GM12878 (cell line): ENCODE data around the gene CCL2. TPM values are rescaled to one million over a fixed set of nuclear protein-coding genes. Genes with fewer than 3 reads are reported as not detected.

Experiments used
- ATAC-seq: fragments of 200-7000 bp; cut with Tn5 transposase; 3 replicates; pipeline ENCODE4 v1.9.1; 2020; ENCODE audit warnings: mild to moderate bottlenecking, moderate library complexity
- BruUV-seq: library from RNA; stranded (reverse); fragments of 400-500 nt; replicated peaks from 2 replicates; lab custom pipeline; 2021; lab: Mats Ljungman, UMichigan
- CTCF ChIA-PET: fragments of 300-600 bp; sonication (Branson Sonifier 250); formaldehyde crosslinking; extraction: SDS; loops from one replicate; lab custom pipeline; 2021; ENCODE audit warnings: inconsistent platforms; lab: Yijun Ruan, JAX
- POLR2A ChIA-PET: fragments of 350-600 bp; formaldehyde crosslinking; extraction: SDS; loops from one replicate; lab custom pipeline; 2021; ENCODE audit warnings: inconsistent platforms; lab: Charles Lee
- RAD21 ChIA-PET: fragments of 300-600 bp; sonication (Branson Sonifier 250); formaldehyde crosslinking; loops from one replicate; lab custom pipeline; 2023; ENCODE audit warnings: antibody characterized with exemption; ENCODE audit not compliant: unreplicated experiment; lab: Charles Lee
- SMC1A ChIA-PET: fragments of 300-600 bp; sonication (Branson Sonifier 250); formaldehyde crosslinking; loops from one replicate; lab custom pipeline; 2023; ENCODE audit not compliant: unreplicated experiment, uncharacterized antibody; lab: Charles Lee
- DNase-seq: peaks from one replicate; pipeline ENCODE4 v3.0.0-alpha.2; 2011; ENCODE audit warnings: low read depth, low spot score
- FAIRE-seq: peaks from 3 replicates; lab custom pipeline; 2011; peaks lifted over from hg19 to GRCh38; lab: Jason Lieb, UNC
- H2AFZ ChIP-seq: 2 replicates; pipeline ENCODE4 v1.6.0; 2011; ENCODE audit warnings: low read depth, low read length, control low read depth; ENCODE audit not compliant: control insufficient read depth
- H3K27ac ChIP-seq: 2 replicates; pipeline ENCODE4 v1.5.1; 2011; ENCODE audit warnings: control low read depth; ENCODE audit not compliant: control insufficient read depth, insufficient read depth
- H3K27me3 ChIP-seq, 2 experiments: replicated peaks in 1 of 2; 2 replicates each; pipeline versions ENCODE4 v1.6.0 to v1.6.1; 2011; ENCODE audit warnings: low read length in 1 of 2; ENCODE audit not compliant: control insufficient read depth in 2 of 2, insufficient read depth in 2 of 2
- H3K36me3 ChIP-seq, 2 experiments: 2 replicates each; pipeline ENCODE4 v1.5.1; 2011; ENCODE audit warnings: low read length in 1 of 2; ENCODE audit not compliant: control insufficient read depth in 2 of 2, insufficient read depth in 2 of 2
- H3K4me1 ChIP-seq: 2 replicates; pipeline ENCODE4 v1.6.1; 2011; ENCODE audit warnings: mild to moderate bottlenecking, low read length, moderate library complexity, mixed read lengths; ENCODE audit not compliant: control insufficient read depth, insufficient read depth
- H3K4me2 ChIP-seq: 2 replicates; pipeline ENCODE4 v1.6.0; 2011; ENCODE audit warnings: control low read depth; ENCODE audit not compliant: control insufficient read depth, insufficient read depth
- H3K4me3 ChIP-seq: fragments of 200-600 bp; sonication (generic); 2 replicates; pipeline ENCODE4 v1.5.1; 2016
- H3K79me2 ChIP-seq: 2 replicates; pipeline ENCODE4 v1.6.0; 2011; ENCODE audit warnings: low read length; ENCODE audit not compliant: control insufficient read depth, insufficient read depth
- H3K9ac ChIP-seq: 2 replicates; pipeline ENCODE4 v1.8.0; 2011; ENCODE audit warnings: low read length, control low read depth, mixed read lengths; ENCODE audit not compliant: control insufficient read depth, insufficient read depth
- H3K9me3 ChIP-seq: replicated peaks from 3 replicates; pipeline ENCODE4 v1.5.1; 2011; ENCODE audit warnings: mild to moderate bottlenecking, low read length; ENCODE audit not compliant: control insufficient read depth, insufficient read depth
- H4K20me1 ChIP-seq: 2 replicates; pipeline ENCODE4 v1.6.0; 2011; ENCODE audit not compliant: control insufficient read depth, insufficient read depth
- CEBPB ChIP-seq, 2 experiments: fragments of 150-350 bp in 1 of 2; IDR thresholded peaks; 2 replicates each; pipeline ENCODE4 v1.6.1; 2012 to 2014; ENCODE audit warnings: low read depth in 2 of 2, low read length in 2 of 2, borderline replicate concordance in 1 of 2, inconsistent platforms in 1 of 2
- CHD4 ChIP-seq: fragments of 200-600 bp; sonication (generic); IDR thresholded peaks from 2 replicates; pipeline ENCODE4 v1.6.1; 2016; ENCODE audit warnings: mild to moderate bottlenecking
- NFIC ChIP-seq: IDR thresholded peaks from 2 replicates; pipeline ENCODE4 v1.6.1; 2012; ENCODE audit warnings: low read depth, mild to moderate bottlenecking, inconsistent platforms, low read length, moderate library complexity
- NR2C2 ChIP-seq: IDR thresholded peaks from 2 replicates; pipeline ENCODE4 v1.6.1; 2011; ENCODE audit warnings: borderline replicate concordance, low read depth; ENCODE audit not compliant: control insufficient read depth, insufficient read length
- RB1 ChIP-seq: fragments of 450-650 bp; formaldehyde crosslinking; IDR thresholded peaks from 2 replicates; pipeline ENCODE4 v1.6.1; 2017; ENCODE audit warnings: mild to moderate bottlenecking, borderline replicate concordance
- WGBS: methylation state at CpG from one replicate; pipeline ENCODE4 v1.1.6; 2016; ENCODE audit warnings: low lambda C conversion rate; ENCODE audit not compliant: insufficient replicate concordance, insufficient coverage; ENCODE audit errors: missing lambda C conversion rate; 5-methylcytosine and 5-hydroxymethylcytosine counted together
- in situ Hi-C: fragments of 300-500 bp; cut with MboI; formaldehyde crosslinking; loops from 9 replicates; pipeline ENCODE4 v1.14.3; 2018; ENCODE audit warnings: mixed read lengths
- intact Hi-C: fragments of 100-400 bp; cut with micrococcal nuclease; formaldehyde crosslinking; loops from one replicate; pipeline ENCODE4 v1.14.2; 2022; ENCODE audit not compliant: unreplicated experiment
- polyA plus RNA-seq, 11 experiments: library from polyadenylated mRNA; depleted of rRNA in 4 of 11; unstranded in 6 of 11; stranded (reverse) in 5 of 11; fragments of >200 nt; fragmentation: Nextera tagmentation in 4 of 11; fragmentation: Illumina TruSeq in 1 of 11; extraction: Ambion mirVana in 4 of 11; extraction: Trizol in 1 of 11; gene quantifications; 1 replicate in 1 of 11; 2 replicates in 10 of 11; pipeline versions ENCODE4 v1.2.1 to v1.2.3, GENCODE V29; 2011 to 2016; ENCODE audit warnings: inconsistent platforms in 2 of 11, missing spikeins in 2 of 11, low read depth in 1 of 11
- total RNA-seq, 4 experiments: library from RNA; depleted of rRNA in 3 of 4; stranded (reverse); fragments of >200 nt in 3 of 4; fragmentation: Illumina TruSeq in 1 of 4; extraction: Trizol in 1 of 4; gene quantifications; 2 replicates each; pipeline versions ENCODE4 v1.2.1 to v1.2.3, GENCODE V29; 2013 to 2021
- TF ChIP-seq, protein P1 (sequence below): fragments of 450-650 bp; IDR thresholded peaks from 2 replicates; pipeline ENCODE4 v1.6.1; 2017; ENCODE audit warnings: low read depth, mild to moderate bottlenecking, moderate library complexity

CCL2 gene
- total and polyA plus RNA-seq, 10 of the 15 experiments (the other 5 are each of a cell fraction or from before 2014, with no cell fraction given), result 0.16 to 0.18 TPM; not detected in 8

DNA sequence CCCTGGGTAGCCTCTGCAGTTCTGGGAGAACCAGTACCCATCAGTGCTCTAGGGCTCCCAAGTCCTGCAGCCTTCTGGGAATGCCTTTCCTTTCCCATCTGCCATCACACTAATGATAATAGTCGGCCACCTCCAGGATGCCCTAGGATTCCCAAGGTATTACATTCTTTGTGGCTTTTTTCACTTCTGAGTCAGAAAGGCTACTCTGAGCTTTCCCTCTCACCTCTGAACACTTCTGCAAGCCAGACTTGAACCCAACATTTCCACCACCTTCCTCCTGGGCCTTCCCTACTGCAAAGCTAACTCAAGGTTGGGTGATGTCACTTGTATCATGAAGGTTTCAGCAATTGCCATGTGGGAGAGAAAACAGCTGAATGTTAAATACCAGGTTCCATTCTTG, 49.7 kb upstream of the CCL2 start:
- intact Hi-C loops (no loop called here), in situ Hi-C loops (loop anchor here (25.0 kb wide), 1 partner anchor 907 kb away; the partner anchor contains the start of genes FNDC8 and RAD51D)
- Histone ChIP-seq H3K4me1 (no peaks in the 10 kb centered on the region), H3K9me3 (peaks cover 2% of the 10 kb centered on the region; the same call in 2 of the 3 replicates), H4K20me1 (no peaks in the 10 kb centered on the region), H3K9ac (no peak overlapping the region), H2AFZ (no peak overlapping the region), H3K36me3 (no peaks in the 10 kb centered on the region), H3K27me3 (no peaks in the 10 kb centered on the region; a peak in 1 of 4 replicates), H3K27ac (no peak overlapping the region), H3K4me2 (no peak overlapping the region), H3K79me2 (no peaks in the 10 kb centered on the region), H3K4me3 (no peak overlapping the region)
- ChIA-PET POLR2A (no interaction called here), CTCF (interaction anchor here (1.4 to 8.7 kb wide), 2 partner anchors 34 to 156 kb away, joined by 3 to 264 read pairs; partner anchors contain the start of gene CCL1), SMC1A (no interaction called here), RAD21 (interaction anchor here (7.5 kb wide), 1 partner anchor 157 kb away, joined by 83 read pairs; the partner anchor contains the start of gene CCL1)
- WGBS, result 10% methylated on average over 1 of the region's 1 CpG
- FAIRE-seq (no peak), ATAC-seq (no peak), DNase-seq (no peak)
- no TSS peak for BruUV-seq
- TF ChIP-seq CHD4 (no peak), NFIC (no peak), CEBPB (IDR thresholded peaks at IDR 0.05; ENCODE audit: borderline replicate concordance in 1 of 2, low read depth in 2 of 2, low read length in 2 of 2) (no peak), NR2C2 (no peak), RB1 (no peak)
- TF ChIP-seq, protein P1, sequence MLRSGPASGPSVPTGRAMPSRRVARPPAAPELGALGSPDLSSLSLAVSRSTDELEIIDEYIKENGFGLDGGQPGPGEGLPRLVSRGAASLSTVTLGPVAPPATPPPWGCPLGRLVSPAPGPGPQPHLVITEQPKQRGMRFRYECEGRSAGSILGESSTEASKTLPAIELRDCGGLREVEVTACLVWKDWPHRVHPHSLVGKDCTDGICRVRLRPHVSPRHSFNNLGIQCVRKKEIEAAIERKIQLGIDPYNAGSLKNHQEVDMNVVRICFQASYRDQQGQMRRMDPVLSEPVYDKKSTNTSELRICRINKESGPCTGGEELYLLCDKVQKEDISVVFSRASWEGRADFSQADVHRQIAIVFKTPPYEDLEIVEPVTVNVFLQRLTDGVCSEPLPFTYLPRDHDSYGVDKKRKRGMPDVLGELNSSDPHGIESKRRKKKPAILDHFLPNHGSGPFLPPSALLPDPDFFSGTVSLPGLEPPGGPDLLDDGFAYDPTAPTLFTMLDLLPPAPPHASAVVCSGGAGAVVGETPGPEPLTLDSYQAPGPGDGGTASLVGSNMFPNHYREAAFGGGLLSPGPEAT, result no peak
